ENCODE data around the gene PAK2. TPM values are rescaled to one million over a fixed set of nuclear protein-coding genes. Genes with fewer than 3 reads are reported as not detected.
"Not testable (repeated sequence)": the region's sequence is repeated elsewhere in the genome, so short reads cannot be mapped to it uniquely, and the experiment has no call there.

Gene PAK2
- total and polyA plus RNA-seq, 7 donors = 17.3 to 79.4 (median 44.3) TPM

GRCh38 chr3:196867155-196867506 lies 127.5 kb downstream of the PAK2 start:
- ATAC-seq (peak in 1 of 4 donors; percentile 12), DNase-seq (no peak)
- Histone ChIP-seq H3K9me3 (no peaks in the 10 kb centered on the region), H3K36me3 (ENCODE audit: insufficient read depth in 1 of 2, low read depth in 1 of 2) (peaks cover 0 to 9% of the 10 kb centered on the region in 2 donors), H3K4me1 (peaks cover 24% of the 10 kb centered on the region), H3K27me3 (ENCODE audit: insufficient read depth in 3 of 3, low read length in 2 of 3) (no peaks in the 10 kb centered on the region), H3K27ac (peak overlapping the region; percentile 96), H3K4me3 (peak overlapping the region; percentile 91)
- TF ChIP-seq CTCF (IDR thresholded peaks at IDR 0.05) = no peak
- intact Hi-C loops (cut with DNase I) = loop anchor here (2.0 to 5.0 kb wide), 2 partner anchors 75 to 76 kb away; partner anchors contain the start of gene NCBP2 (in 2 of the 2)
- WGBS, 3 donors = 33 to 36% (median 36%) methylated on average over 6 of the region's 6 CpGs

- H3K27me3 ChIP-seq (ENCODE audit: insufficient read depth in 3 of 3, low read length in 2 of 3) = no peaks in the 10 kb centered on the region
- intact Hi-C loops (cut with DNase I) = loop anchor here (2.0 to 5.0 kb wide), 2 partner anchors 75 kb away; partner anchors contain the start of gene NCBP2 (in 2 of the 2)
- H3K9me3 ChIP-seq = no peaks in the 10 kb centered on the region
- ATAC-seq = peak; percentile 99 to 100 (median 99)
- H3K4me1 ChIP-seq = peaks cover 24% of the 10 kb centered on the region
- peaks cover 0 to 9% of the 10 kb centered on the region in 2 donors for H3K36me3 ChIP-seq (ENCODE audit: insufficient read depth in 1 of 2, low read depth in 1 of 2)
- WGBS, 3 donors = 0 to 1% (median 0%) methylated on average over 59 to 93 of the region's 93 CpGs
- TF ChIP-seq CTCF (IDR thresholded peaks at IDR 0.05) = no peak
- peak; percentile 93 to 96 for DNase-seq
- H3K27ac ChIP-seq = peak within 1 kb of the TSS; percentile 96
- peak within 1 kb of the TSS; percentile 91 for H3K4me3 ChIP-seq
Measured at GRCh38 chr3:196867507-196868296, 128.0 kb downstream of the PAK2 start, which contains the start of gene SENP5. Gene SENP5, plus strand, starts transcription at chr3:196867920. Its CDS starts 17,262 bp downstream, at chr3:196885182.

- peaks cover 24% of the 10 kb centered on the region for H3K4me1 ChIP-seq
- H3K36me3 ChIP-seq (ENCODE audit: insufficient read depth in 1 of 2, low read depth in 1 of 2) = peaks cover 0 to 9% of the 10 kb centered on the region in 2 donors
- H3K4me3 ChIP-seq = peak overlapping the region; percentile 91
- peak overlapping the region; percentile 96 for H3K27ac ChIP-seq
- ATAC-seq = peak; percentile 7 to 47 (median 26)
- intact Hi-C loops (cut with DNase I) = loop anchor here in 1 of 2 donors (5.0 kb wide), 1 partner anchor 74 kb away; the partner anchor contains the start of gene NCBP2
- peak in 1 of 2 donors; percentile 16 for DNase-seq
- no peaks in the 10 kb centered on the region for H3K9me3 ChIP-seq
- no peak for TF ChIP-seq CTCF (IDR thresholded peaks at IDR 0.05)
- no peaks in the 10 kb centered on the region for H3K27me3 ChIP-seq (ENCODE audit: insufficient read depth in 3 of 3, low read length in 2 of 3)
- WGBS, 3 donors = 0 to 1% (median 0%) methylated on average over 28 to 29 of the region's 29 CpGs
Measured at GRCh38 chr3:196868297-196868661, 128.6 kb downstream of the PAK2 start.

- Histone ChIP-seq H3K9me3 (no peaks in the 10 kb centered on the region), H3K27me3 (ENCODE audit: insufficient read depth in 3 of 3, low read length in 2 of 3) (no peaks in the 10 kb centered on the region), H3K36me3 (ENCODE audit: insufficient read depth in 1 of 2, low read depth in 1 of 2) (peaks cover 0 to 9% of the 10 kb centered on the region in 2 donors), H3K4me1 (peaks cover 20% of the 10 kb centered on the region), H3K4me3 (no peak overlapping the region), H3K27ac (no peak overlapping the region)
- 75 to 89% (median 76%) methylated on average over 4 of the region's 4 CpGs for WGBS, 3 donors
- intact Hi-C loops (cut with DNase I) = no loop called here
- DNase-seq (no peak), ATAC-seq (no peak)
- TF ChIP-seq CTCF (IDR thresholded peaks at IDR 0.05) = no peak
Measured at GRCh38 chr3:196872316-196872715, 132.7 kb downstream of the PAK2 start.

DNA sequence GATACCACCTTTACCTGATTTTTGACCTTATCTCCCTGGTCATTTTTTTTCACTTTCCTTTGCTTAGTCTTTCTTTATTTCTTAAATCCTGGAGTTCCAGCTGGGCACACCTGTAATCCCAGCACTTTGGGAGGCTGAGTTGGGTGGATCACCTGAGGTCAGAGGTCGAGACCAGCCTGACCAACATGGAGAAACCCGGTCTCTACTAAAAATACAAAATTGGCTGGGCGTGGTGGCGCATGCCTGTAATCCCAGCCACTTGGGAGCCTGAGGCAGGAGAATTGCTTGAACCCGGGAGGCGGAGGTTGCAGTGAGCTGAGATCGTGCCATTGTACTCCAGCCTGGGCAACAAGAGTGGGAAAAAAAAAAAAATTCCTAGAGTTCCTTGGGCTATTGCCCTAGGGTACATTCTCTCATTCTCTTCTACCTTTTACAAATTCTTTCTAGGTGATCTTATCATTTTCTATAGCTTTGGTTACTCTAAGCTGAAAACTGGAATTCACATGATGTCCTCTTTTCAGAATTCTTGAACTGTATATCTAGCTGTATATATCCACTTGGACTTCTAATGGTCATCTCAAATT lies 134.9 kb downstream of the PAK2 start:
- DNase-seq; H3K4me3 ChIP-seq; H3K9me3 ChIP-seq; H3K36me3 ChIP-seq (ENCODE audit: insufficient read depth in 1 of 2, low read depth in 1 of 2); intact Hi-C loops (cut with DNase I); H3K27me3 ChIP-seq (ENCODE audit: insufficient read depth in 3 of 3, low read length in 2 of 3); H3K27ac ChIP-seq; ATAC-seq: not testable (repeated sequence)
- peaks cover 13% of the 10 kb centered on the region for H3K4me1 ChIP-seq
- WGBS, 3 donors = 83 to 93% (median 89%) methylated on average over 7 of the region's 7 CpGs
